GM12892 (cell line): ENCODE measurements around the gene ICAM2.

Experiments used
- POLR2A ChIP-seq: IDR thresholded peaks from 2 replicates; pipeline ENCODE4 v1.6.1; 2011; ENCODE audit warnings: low read depth, low read length, control low read depth
- POLR2AphosphoS5 ChIP-seq: IDR thresholded peaks from 2 replicates; pipeline ENCODE4 v1.6.1; 2011; ENCODE audit warnings: low read depth, low read length, control low read depth
- TAF1 ChIP-seq: IDR thresholded peaks from 2 replicates; pipeline ENCODE4 v1.6.1; 2011; ENCODE audit warnings: low read depth, mild to moderate bottlenecking, control low read depth, low read length, borderline replicate concordance

DNA sequence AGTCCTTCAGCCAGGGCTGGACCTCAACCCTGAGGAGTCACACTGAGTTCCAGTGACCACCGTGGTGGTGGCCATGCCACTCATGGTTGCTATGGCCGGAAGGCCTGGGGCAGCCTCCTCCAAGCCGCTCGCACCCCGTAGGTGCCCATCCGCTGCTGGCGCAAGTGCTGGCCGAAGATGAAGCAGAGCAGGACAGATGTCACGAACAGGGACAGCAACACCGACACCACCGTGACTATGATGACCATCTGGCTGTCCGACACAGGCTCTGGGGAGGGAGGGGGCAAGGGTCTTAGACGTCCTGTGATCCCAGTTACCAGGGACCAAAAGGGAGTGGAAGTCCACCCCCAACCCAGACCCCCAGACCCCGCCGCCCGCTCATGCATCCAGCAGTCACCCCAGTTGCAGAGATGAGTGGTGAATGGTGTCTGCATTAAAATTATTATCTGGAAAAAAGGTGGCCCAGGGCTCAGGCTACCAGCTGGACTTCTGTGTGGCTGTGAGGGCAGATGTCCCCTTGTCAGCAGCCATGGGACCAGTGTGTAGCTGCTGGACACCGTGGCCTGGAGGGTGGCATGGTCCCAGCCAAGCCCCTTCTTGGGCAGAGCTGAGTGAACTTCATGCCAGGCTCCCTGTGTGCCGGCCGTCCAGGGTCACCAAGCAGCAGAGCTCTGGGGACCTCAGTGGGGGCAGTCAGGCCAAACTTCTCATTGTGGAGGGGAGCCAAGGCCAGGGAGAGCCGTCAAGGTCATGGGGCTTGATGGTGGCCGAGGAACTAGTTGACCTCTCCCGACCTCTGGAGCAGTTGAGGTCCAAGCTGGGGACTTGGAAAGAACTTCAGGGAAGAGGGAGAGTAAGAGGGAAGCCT is 17.5 kb downstream of the ICAM2 start:
- TF ChIP-seq POLR2AphosphoS5 (no peak), TAF1 (no peak), POLR2A (no peak)
